WERI-Rb-1 (cell line): ENCODE results near the gene COL13A1.

Source experiments
- DNase-seq: peaks from one replicate; pipeline ENCODE4 v3.0.0-alpha.2; 2020
- H3K27ac ChIP-seq: fragments of 250-450 bp; sonication (Bioruptor Pico); 2 replicates; pipeline ENCODE4 v1.5.1; 2020; ENCODE audit warnings: mild to moderate bottlenecking, moderate library complexity
- H3K27me3 ChIP-seq: fragments of 250-450 bp; sonication (Bioruptor Pico); 2 replicates; pipeline ENCODE4 v1.5.1; 2021; ENCODE audit warnings: mild to moderate bottlenecking, low read depth, moderate library complexity; ENCODE audit not compliant: insufficient read depth, severe bottlenecking
- H3K36me3 ChIP-seq: fragments of 250-450 bp; sonication (Bioruptor Pico); 2 replicates; pipeline ENCODE4 v1.5.1; 2020; ENCODE audit warnings: mild to moderate bottlenecking, moderate library complexity
- H3K4me3 ChIP-seq: 2 replicates; pipeline ENCODE4 v1.5.1; 2011; ENCODE audit warnings: low read depth, mild to moderate bottlenecking, control low read depth, low read length
- H3K9me3 ChIP-seq: fragments of 250-450 bp; sonication (Bioruptor Pico); 2 replicates; pipeline ENCODE4 v1.5.1; 2021; ENCODE audit warnings: mild to moderate bottlenecking, moderate library complexity; ENCODE audit not compliant: severe bottlenecking
- CTCF ChIP-seq: IDR thresholded peaks from 2 replicates; pipeline ENCODE4 v1.5.1; 2011; ENCODE audit warnings: low read depth, mild to moderate bottlenecking, control low read depth, inconsistent platforms, low read length

COL13A1 gene

GRCh38 chr10:69855346-69856111 lies 53.8 kb downstream of the COL13A1 start:
- DNase-seq: no peak
- Histone ChIP-seq H3K36me3 (no peaks in the 10 kb centered on the region), H3K4me3 (no peak overlapping the region), H3K27ac (no peak overlapping the region), H3K27me3 (no peaks in the 10 kb centered on the region), H3K9me3 (no peaks in the 10 kb centered on the region)
- TF ChIP-seq CTCF: no peak

GRCh38 chr10:69856601-69857166 lies 55.0 kb downstream of the COL13A1 start:
- no peaks in the 10 kb centered on the region for H3K36me3 ChIP-seq
- H3K27ac ChIP-seq: peak overlapping the region; percentile 51
- TF ChIP-seq CTCF: no peak
- H3K4me3 ChIP-seq: no peak overlapping the region
- H3K27me3 ChIP-seq: no peaks in the 10 kb centered on the region
- no peaks in the 10 kb centered on the region for H3K9me3 ChIP-seq
- no peak for DNase-seq

GRCh38 chr10:69858201-69858600 lies 56.5 kb downstream of the COL13A1 start:
- Histone ChIP-seq H3K9me3 (no peaks in the 10 kb centered on the region), H3K27ac (peak overlapping the region; percentile 51), H3K36me3 (no peaks in the 10 kb centered on the region), H3K4me3 (no peak overlapping the region), H3K27me3 (no peaks in the 10 kb centered on the region)
- DNase-seq: no peak
- no peak for TF ChIP-seq CTCF

GRCh38 chr10:69860271-69860670 lies 58.6 kb downstream of the COL13A1 start:
- peak overlapping the region; percentile 44 for H3K27ac ChIP-seq
- no peaks in the 10 kb centered on the region for H3K27me3 ChIP-seq
- H3K9me3 ChIP-seq: no peaks in the 10 kb centered on the region
- no peak for DNase-seq
- peak; percentile 12; the same call in 1 of the 2 replicates for TF ChIP-seq CTCF
- no peak overlapping the region for H3K4me3 ChIP-seq
- no peaks in the 10 kb centered on the region for H3K36me3 ChIP-seq

- TF ChIP-seq CTCF: peak; percentile 59
- no peak overlapping the region for H3K4me3 ChIP-seq
- peak overlapping the region; percentile 15; the same call in 1 of the 2 replicates for H3K27ac ChIP-seq
- H3K9me3 ChIP-seq: no peaks in the 10 kb centered on the region
- no peaks in the 10 kb centered on the region for H3K27me3 ChIP-seq
- peak; percentile 43 for DNase-seq
- no peaks in the 10 kb centered on the region for H3K36me3 ChIP-seq
Measured at GRCh38 chr10:69861251-69862240, 59.8 kb downstream of the COL13A1 start.
